ENCODE measurements around the gene PSMD3. TPM values are rescaled to one million over a fixed set of nuclear protein-coding genes. Genes with fewer than 3 reads are reported as not detected.

Gene PSMD3
- polyA plus RNA-seq, 1 donor (not counting 4 experiments of a cell fraction or from before 2014, with no cell fraction given), result 108 TPM

- peaks cover 1% of the 10 kb centered on the region for H3K9me1 ChIP-seq (ENCODE audit: control insufficient read depth, extremely low read depth, insufficient read depth, low read length)
- H4K20me1 ChIP-seq (ENCODE audit: control insufficient read depth, extremely low read depth, insufficient read depth, low read length), result no peaks in the 10 kb centered on the region
- FAIRE-seq (no peak), DNase-seq (ENCODE audit: low read depth, low spot score) (no peak)
- H3K9me3 ChIP-seq (ENCODE audit: control insufficient read depth, low read depth, low read length), result no peaks in the 10 kb centered on the region
- dilution Hi-C loops (cut with MboI; ENCODE audit: extremely low pct_ligation_motif_present, low sequenced_read_pairs), result no loop called here
- H3K36me3 ChIP-seq (ENCODE audit: control insufficient read depth in 2 of 2, extremely low read depth in 1 of 2, insufficient read depth in 2 of 2, low read length in 2 of 2), result peaks cover 3 to 25% of the 10 kb centered on the region in 2 experiments
- H3K27me3 ChIP-seq (ENCODE audit: control insufficient read depth, extremely low read depth, insufficient read depth, low read length), result no peaks in the 10 kb centered on the region
- H2AFZ ChIP-seq (ENCODE audit: control insufficient read depth, low read length), result no peak overlapping the region
- no peak overlapping the region for H3K27ac ChIP-seq (ENCODE audit: control insufficient read depth, insufficient read depth, low read length)
- TF ChIP-seq CTCF (optimal IDR thresholded peaks at IDR 0.05 in 1 of 3, IDR thresholded peaks at IDR 0.05 in 1 of 3, conservative IDR thresholded peaks at IDR 0.05 in 1 of 3; ENCODE audit: extremely low read depth in 1 of 3, insufficient read depth in 2 of 3, low read length in 3 of 3) (no peak), EZH2 (IDR thresholded peaks at IDR 0.05; ENCODE audit: low read length) (no peak)
- peaks cover 2% of the 10 kb centered on the region for H3K79me2 ChIP-seq (ENCODE audit: control insufficient read depth, insufficient read depth, low read length)
- no peak overlapping the region for H3K9ac ChIP-seq (ENCODE audit: control insufficient read depth, extremely low read depth, insufficient read depth, low read length)
- no peak overlapping the region for H3K4me2 ChIP-seq (ENCODE audit: control insufficient read depth, extremely low read depth, insufficient read depth, low read depth, low read length)
- H3K4me3 ChIP-seq (ENCODE audit: control insufficient read depth in 2 of 3, extremely low read depth in 1 of 3, insufficient read depth in 2 of 3, low read depth in 1 of 3, low read length in 3 of 3), result no peak overlapping the region
- peaks cover 52% of the 10 kb centered on the region for H3K4me1 ChIP-seq (ENCODE audit: control insufficient read depth, extremely low read depth, insufficient read depth, low read length)
Observed at GRCh38 chr17:40018211-40019121, 37.9 kb downstream of the PSMD3 start.

GRCh38 chr17:40019140-40019991 is 38.8 kb downstream of the PSMD3 start:
- H3K4me3 ChIP-seq (ENCODE audit: control insufficient read depth in 2 of 3, extremely low read depth in 1 of 3, insufficient read depth in 2 of 3, low read depth in 1 of 3, low read length in 3 of 3), result no peak overlapping the region
- peaks cover 51% of the 10 kb centered on the region for H3K4me1 ChIP-seq (ENCODE audit: control insufficient read depth, extremely low read depth, insufficient read depth, low read length)
- DNase-seq (ENCODE audit: low read depth, low spot score), result no peak
- TF ChIP-seq CTCF (optimal IDR thresholded peaks at IDR 0.05 in 1 of 3, IDR thresholded peaks at IDR 0.05 in 1 of 3, conservative IDR thresholded peaks at IDR 0.05 in 1 of 3; ENCODE audit: extremely low read depth in 1 of 3, insufficient read depth in 2 of 3, low read length in 3 of 3), result no peak
- TF ChIP-seq EZH2 (IDR thresholded peaks at IDR 0.05; ENCODE audit: low read length), result no peak
- H3K27ac ChIP-seq (ENCODE audit: control insufficient read depth, insufficient read depth, low read length), result no peak overlapping the region
- H3K27me3 ChIP-seq (ENCODE audit: control insufficient read depth, extremely low read depth, insufficient read depth, low read length), result no peaks in the 10 kb centered on the region
- no peak overlapping the region for H3K9ac ChIP-seq (ENCODE audit: control insufficient read depth, extremely low read depth, insufficient read depth, low read length)
- H3K4me2 ChIP-seq (ENCODE audit: control insufficient read depth, extremely low read depth, insufficient read depth, low read depth, low read length), result no peak overlapping the region
- H3K9me1 ChIP-seq (ENCODE audit: control insufficient read depth, extremely low read depth, insufficient read depth, low read length), result peaks cover 2% of the 10 kb centered on the region
- H2AFZ ChIP-seq (ENCODE audit: control insufficient read depth, low read length), result no peak overlapping the region
- dilution Hi-C loops (cut with MboI; ENCODE audit: extremely low pct_ligation_motif_present, low sequenced_read_pairs), result no loop called here
- peaks cover 3 to 30% of the 10 kb centered on the region in 2 experiments for H3K36me3 ChIP-seq (ENCODE audit: control insufficient read depth in 2 of 2, extremely low read depth in 1 of 2, insufficient read depth in 2 of 2, low read length in 2 of 2)
- peaks cover 2% of the 10 kb centered on the region for H3K79me2 ChIP-seq (ENCODE audit: control insufficient read depth, insufficient read depth, low read length)
- H3K9me3 ChIP-seq (ENCODE audit: control insufficient read depth, low read depth, low read length), result no peaks in the 10 kb centered on the region
- no peaks in the 10 kb centered on the region for H4K20me1 ChIP-seq (ENCODE audit: control insufficient read depth, extremely low read depth, insufficient read depth, low read length)
- FAIRE-seq, result no peak
